Left ventricle myocardium inferior (tissue), 1 donor: ENCODE results near the gene USO1. TPM values are rescaled to one million over a fixed set of nuclear protein-coding genes. Genes with fewer than 3 reads are reported as not detected.

Experiments used
- DNase-seq: peaks from one replicate; pipeline ENCODE4 v3.0.0-alpha.2; 2020
- H3K27ac ChIP-seq: fragments of 200-600 bp; replicated peaks from 2 replicates; pipeline ENCODE4 v1.8.0; 2021
- H3K27me3 ChIP-seq: fragments of 200-600 bp; 2 replicates; pipeline ENCODE4 v1.8.0; 2021; ENCODE audit warnings: low read depth
- H3K36me3 ChIP-seq: fragments of 200-600 bp; 2 replicates; pipeline ENCODE4 v1.8.0; 2021
- H3K4me1 ChIP-seq: fragments of 200-600 bp; 2 replicates; pipeline ENCODE4 v1.8.0; 2021
- H3K4me3 ChIP-seq: fragments of 200-600 bp; 2 replicates; pipeline ENCODE4 v1.8.0; 2021; ENCODE audit warnings: mild to moderate bottlenecking, moderate library complexity
- H3K9me3 ChIP-seq: fragments of 200-600 bp; replicated peaks from 2 replicates; pipeline ENCODE4 v1.8.0; 2021
- CTCF ChIP-seq: fragments of 200-600 bp; IDR thresholded peaks from 2 replicates; pipeline ENCODE4 v1.8.0; 2021; ENCODE audit warnings: antibody characterized with exemption, mild to moderate bottlenecking, borderline replicate concordance
- intact Hi-C: fragments of 100-400 bp; cut with micrococcal nuclease; formaldehyde crosslinking; loops from one replicate; pipeline ENCODE4 v1.11.0; 2022
- total RNA-seq: library from RNA; stranded (reverse); fragmentation: NEBNext Ultra II Directional; extraction: Animal tissue kit (Norgen Biotek cat#: 25700); gene quantifications from one replicate; pipeline ENCODE4 v1.2.1, GENCODE V29; 2021
- donor health status: DM: no; HTN: yes; CAD: no; lungs with severe emphysema.

The USO1 gene
- total RNA-seq, 1 donor from 2014 or later = 84.3 TPM

GRCh38 chr4:75742451-75742850 lies 18.1 kb downstream of the USO1 start:
- H3K27me3 ChIP-seq = no peaks in the 10 kb centered on the region
- no peak overlapping the region for H3K27ac ChIP-seq
- no peak for TF ChIP-seq CTCF
- H3K4me1 ChIP-seq = peaks cover 37% of the 10 kb centered on the region
- peaks cover 10% of the 10 kb centered on the region for H3K36me3 ChIP-seq
- H3K9me3 ChIP-seq = no peaks in the 10 kb centered on the region
- no peak for DNase-seq
- H3K4me3 ChIP-seq = no peak overlapping the region
- intact Hi-C loops = no loop called here

GRCh38 chr4:75745161-75745560 lies 20.8 kb downstream of the USO1 start:
- H3K36me3 ChIP-seq = no peaks in the 10 kb centered on the region
- no peak overlapping the region for H3K4me3 ChIP-seq
- peak overlapping the region; percentile 63 for H3K27ac ChIP-seq
- no peak for TF ChIP-seq CTCF
- no peaks in the 10 kb centered on the region for H3K27me3 ChIP-seq
- no peak for DNase-seq
- intact Hi-C loops = no loop called here
- peaks cover 37% of the 10 kb centered on the region for H3K4me1 ChIP-seq
- no peaks in the 10 kb centered on the region for H3K9me3 ChIP-seq

- Histone ChIP-seq H3K27ac (peak overlapping the region; percentile 63), H3K36me3 (no peaks in the 10 kb centered on the region), H3K4me1 (peaks cover 37% of the 10 kb centered on the region), H3K27me3 (no peaks in the 10 kb centered on the region), H3K9me3 (no peaks in the 10 kb centered on the region), H3K4me3 (no peak overlapping the region)
- intact Hi-C loops = no loop called here
- no peak for TF ChIP-seq CTCF
- DNase-seq = no peak
Observed at GRCh38 chr4:75745721-75746199, 21.4 kb downstream of the USO1 start.

- Histone ChIP-seq H3K4me1 (peaks cover 5% of the 10 kb centered on the region), H3K36me3 (peaks cover 51% of the 10 kb centered on the region), H3K27ac (no peak overlapping the region), H3K9me3 (no peaks in the 10 kb centered on the region), H3K4me3 (no peak overlapping the region), H3K27me3 (no peaks in the 10 kb centered on the region)
- intact Hi-C loops = no loop called here
- DNase-seq = no peak
- TF ChIP-seq CTCF = no peak
Observed at GRCh38 chr4:75752637-75753036, 28.3 kb downstream of the USO1 start.

GRCh38 chr4:75769036-75769435 lies 44.7 kb downstream of the USO1 start:
- H3K27me3 ChIP-seq = no peaks in the 10 kb centered on the region
- H3K4me1 ChIP-seq = peaks cover 12% of the 10 kb centered on the region
- H3K9me3 ChIP-seq = no peaks in the 10 kb centered on the region
- no peak for DNase-seq
- H3K4me3 ChIP-seq = no peak overlapping the region
- intact Hi-C loops = loop anchor here (10.0 kb wide), 1 partner anchor 114 kb away; no protein-coding TSS in a partner anchor
- TF ChIP-seq CTCF = no peak
- peaks cover 46% of the 10 kb centered on the region for H3K36me3 ChIP-seq
- H3K27ac ChIP-seq = no peak overlapping the region

- intact Hi-C loops = no loop called here
- no peaks in the 10 kb centered on the region for H3K9me3 ChIP-seq
- no peak overlapping the region for H3K4me3 ChIP-seq
- no peak overlapping the region for H3K27ac ChIP-seq
- TF ChIP-seq CTCF = no peak
- no peaks in the 10 kb centered on the region for H3K27me3 ChIP-seq
- no peak for DNase-seq
- peaks cover 72% of the 10 kb centered on the region for H3K36me3 ChIP-seq
- H3K4me1 ChIP-seq = no peaks in the 10 kb centered on the region
Observed at GRCh38 chr4:75771607-75772006, 47.2 kb downstream of the USO1 start.
